ENCODE results near the gene BOC.

BOC gene

DNA sequence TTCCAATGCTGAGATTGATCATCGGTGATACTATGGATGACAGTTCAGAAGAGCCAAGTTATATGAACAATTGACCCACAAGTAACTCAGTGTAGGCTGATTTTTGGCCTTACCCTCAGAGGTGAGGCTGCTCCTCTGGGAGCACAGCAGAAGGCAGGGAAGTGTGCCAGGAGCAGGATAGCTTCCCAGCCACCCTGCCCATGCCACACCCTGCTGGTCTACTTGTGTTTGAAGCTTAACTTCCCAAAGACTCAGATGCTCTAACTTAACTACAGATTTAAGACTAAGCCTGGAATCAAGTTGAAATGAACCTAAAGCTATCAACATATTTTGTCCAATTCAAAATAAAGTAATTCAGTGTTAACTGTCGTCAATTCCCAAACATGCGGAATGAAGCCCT is 77.5 kb downstream of the BOC start:
- DNase-seq: no peak

DNA sequence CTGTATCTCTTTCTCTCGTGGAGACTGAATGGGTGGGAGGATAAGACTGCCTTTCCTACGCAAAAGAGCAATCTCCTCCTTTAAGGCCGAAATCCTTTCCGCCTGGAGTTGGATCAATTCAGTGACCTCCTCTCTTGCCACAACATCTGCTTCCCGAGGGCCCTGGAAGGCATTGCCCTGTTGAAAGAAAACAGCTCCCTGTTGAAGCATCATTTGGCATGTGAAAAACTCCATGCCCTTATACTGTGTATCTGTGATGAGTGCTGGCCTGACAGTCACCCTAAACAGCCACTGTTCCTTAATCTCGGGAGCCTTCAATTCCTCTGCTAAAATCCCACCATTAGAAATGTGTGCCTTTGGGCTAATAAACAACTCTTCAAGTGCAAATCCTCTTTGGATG is 80.2 kb downstream of the BOC start:
- no peak for DNase-seq

DNA sequence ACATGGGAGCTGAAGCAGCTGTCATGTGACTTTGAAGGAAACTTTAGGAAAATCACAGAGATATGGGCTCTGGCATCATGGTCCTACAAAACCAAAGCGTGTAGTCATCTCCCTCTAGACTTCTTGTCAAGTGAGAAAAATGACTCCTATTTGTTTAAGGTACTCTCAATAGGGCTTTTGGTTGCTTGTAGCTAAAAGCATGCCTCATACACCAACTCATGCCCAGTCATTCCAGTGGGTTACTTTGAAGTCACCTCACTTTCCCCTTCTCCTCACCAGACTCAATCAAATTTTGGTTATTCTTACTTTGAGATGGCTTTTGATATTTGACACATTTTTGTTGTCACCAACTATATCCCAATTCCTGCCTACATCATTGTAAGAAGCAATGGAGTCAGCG is 81.6 kb downstream of the BOC start:
- no peak for DNase-seq

DNA sequence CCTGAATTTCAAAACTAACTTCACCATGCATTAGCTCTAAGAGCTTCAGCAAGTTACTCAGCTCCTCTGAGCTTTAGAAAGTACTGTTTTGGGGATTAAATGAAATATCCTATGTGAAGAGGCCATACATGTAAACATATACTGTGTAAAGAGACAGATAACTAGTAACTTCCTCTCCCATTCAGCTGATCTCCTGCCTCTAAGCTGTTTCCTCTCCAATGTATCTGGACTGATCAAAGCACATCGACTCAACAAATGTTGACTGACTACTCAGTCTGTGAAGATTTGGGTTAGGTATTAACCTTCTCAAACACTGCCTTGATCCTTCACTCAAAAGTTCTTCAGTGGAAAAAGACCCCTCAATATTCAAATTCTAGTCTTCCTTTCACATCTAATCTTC is 82.0 kb downstream of the BOC start:
- DNase-seq: no peak

DNA sequence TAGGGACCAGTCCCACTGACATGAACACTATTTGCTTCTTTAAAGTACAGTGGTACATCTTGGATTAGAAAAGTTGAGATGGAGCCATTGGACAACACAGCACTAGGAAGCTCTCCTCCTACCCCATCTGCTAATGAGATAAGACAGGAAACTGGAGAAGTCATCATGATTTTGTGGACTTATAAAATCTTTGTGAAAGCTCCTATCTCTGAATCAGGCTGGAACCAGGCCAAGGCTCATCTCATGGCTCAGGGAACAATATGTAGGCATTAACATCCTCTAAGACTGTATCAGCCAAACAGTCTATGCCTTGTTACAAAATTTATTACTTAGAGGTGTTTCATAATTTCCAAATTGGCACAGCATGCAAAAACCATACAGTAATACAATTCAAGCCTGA is 84.1 kb downstream of the BOC start:
- DNase-seq: no peak

DNA sequence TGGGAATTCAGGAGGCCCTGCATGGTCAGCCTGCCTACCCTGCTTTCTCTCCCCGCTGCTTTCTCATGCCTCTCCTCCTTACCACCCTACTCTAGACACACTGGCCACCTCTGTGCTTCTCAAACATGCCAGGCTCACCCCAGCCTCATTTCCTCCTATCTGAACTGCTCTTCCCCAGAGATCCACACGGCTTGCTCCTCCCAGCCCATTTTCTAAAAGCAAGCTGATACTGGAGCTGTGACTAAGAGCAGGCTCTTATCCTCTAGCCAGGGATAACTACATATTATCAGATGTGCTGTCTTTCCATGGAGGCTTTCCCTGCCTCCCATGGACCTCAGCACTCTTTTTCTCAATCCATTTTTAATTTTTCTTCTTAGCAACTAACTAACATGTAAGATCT is 85.9 kb downstream of the BOC start:
- DNase-seq: no peak

DNA sequence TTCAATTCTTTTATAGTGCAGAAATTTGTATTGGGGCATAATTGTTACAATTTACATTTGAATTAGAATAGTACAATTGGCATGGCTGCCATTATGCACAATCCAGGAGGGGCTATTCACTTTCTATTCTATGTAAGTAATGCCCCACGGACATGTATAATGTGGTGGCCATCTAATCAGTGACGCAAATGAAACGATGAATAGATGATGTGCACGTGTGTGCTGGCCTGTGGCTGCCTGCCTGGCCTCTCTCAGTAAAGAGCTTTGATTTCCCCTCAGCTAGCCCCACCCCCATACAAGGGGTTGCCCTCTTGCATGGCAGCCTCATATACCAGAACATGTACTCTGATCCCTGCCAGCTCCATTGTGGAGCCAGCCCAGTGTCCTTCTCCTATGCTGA is 86.5 kb downstream of the BOC start:
- no peak for DNase-seq

DNA sequence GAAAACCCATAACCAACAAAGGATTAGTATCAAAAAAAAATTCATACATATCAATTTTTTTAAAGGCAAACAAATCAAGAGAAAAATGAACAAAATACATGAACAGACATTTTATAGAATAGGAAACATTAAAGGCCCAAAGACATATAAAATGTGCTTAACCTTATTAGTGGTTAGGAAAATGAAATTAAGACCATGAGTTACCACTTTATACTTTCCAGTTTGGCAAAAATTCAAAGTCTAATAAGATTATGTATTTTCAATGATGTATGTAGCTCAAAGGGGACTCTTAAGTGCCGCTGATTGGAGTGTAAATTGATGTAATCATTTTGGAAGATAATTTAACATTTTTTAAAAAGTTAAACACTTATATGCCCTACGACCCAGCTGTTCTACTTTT is 89.2 kb downstream of the BOC start:
- DNase-seq: no peak

DNA sequence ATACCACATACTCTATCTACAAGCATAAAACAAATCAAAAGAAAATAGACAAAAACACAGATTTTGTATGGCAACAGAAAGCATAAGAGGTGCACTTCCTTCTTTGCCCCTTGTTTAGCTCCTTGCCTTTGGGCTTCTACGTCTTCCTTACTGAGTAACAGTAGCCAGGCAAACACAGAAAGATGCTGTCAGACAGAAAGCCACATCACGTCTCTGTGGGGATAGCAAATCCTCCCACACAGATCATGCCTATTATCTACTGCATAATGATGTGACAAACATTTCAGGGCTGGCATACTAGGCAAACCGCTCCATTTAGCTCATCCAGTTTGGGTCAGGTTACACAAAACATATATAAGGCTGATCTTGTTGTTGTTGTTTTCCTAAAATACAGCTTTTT is 92.7 kb downstream of the BOC start:
- DNase-seq: no peak

DNA sequence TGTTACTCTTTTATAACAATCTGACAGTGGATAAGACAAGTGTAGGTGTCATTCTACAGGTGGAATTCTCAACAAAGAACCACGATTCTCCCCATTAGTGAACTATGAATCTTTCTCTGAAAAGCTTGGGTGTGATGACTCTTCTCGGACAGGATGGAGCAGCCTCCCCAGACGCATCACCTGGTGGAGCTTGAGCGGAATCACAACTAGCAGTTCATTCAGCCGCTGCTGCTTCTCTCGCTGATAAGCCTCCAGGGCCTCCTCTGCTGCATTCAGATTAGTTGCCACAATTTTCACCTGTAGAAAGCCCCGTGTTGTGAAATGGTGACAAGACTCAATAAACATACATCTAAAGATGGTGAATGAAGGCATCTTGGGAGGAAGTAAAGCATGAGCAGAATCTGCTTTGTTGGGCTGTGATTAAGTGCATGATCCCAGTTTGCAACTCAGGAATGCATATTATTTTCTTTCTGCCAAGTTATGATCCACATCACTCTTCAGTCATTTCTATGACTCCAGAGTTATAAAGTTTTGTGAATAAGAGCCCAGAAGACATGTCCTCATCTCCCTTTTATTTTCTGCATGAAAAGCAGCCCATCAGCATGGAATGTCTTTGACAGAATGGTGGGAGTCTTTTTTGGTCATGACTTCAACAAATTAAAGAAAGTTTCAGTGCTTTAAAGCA is 93.6 kb downstream of the BOC start:
- no peak for DNase-seq

DNA sequence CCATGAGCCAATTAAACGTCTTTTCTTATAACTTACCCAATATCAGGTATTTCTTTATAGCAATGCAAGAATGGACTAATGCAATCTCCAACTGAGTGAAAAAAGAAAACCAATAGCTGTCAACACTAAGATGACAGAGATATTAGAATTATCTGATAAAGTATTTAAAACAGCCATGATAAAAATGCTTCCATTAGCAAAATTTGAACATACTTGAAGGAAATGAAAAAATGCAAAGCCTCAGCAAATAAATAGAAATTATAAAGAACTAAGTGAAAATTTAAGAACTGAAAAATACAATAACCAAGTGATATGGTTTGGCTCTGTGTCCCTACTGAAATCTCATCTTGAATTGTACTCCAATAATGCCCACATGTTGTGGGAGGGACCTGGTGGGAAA is 99.6 kb downstream of the BOC start:
- no peak for DNase-seq

DNA sequence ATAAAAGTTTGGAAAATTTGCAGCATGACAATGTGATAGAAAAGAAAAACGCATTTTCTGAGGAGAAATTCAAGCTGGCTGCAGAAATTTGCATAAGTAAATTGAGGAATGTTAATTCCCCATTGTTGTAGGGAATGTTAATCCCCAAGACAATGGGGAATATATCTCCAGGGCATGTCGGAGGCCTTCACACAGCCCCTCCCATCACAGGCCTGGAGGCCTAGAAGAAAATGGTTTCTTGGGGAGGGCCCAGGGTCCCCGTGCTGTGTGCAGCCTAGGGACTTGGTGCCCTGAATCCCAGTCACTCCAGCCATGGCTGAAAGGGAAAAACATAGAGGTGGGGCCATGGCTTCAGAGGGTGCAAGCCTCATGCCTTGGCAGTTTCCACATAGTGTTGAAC is 101.1 kb downstream of the BOC start:
- no peak for DNase-seq

DNA sequence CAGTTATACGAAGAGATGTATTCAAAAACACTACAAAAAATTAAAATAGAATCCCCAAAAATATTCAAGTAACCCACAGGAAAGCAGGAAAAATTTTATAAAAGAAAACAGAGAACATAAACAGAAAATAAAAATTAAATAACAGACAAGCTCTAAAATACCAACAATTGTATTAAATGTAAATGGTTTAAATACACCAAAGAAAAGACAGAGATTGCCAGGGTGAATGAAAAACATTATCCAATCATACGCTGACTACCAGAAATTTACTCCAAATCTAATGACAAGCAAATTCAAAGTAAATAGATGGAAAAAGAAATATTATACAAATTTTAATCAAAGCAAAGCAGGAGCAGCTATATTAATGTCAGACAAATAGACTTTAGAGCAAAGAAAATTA is 103.6 kb downstream of the BOC start:
- no peak for DNase-seq

DNA sequence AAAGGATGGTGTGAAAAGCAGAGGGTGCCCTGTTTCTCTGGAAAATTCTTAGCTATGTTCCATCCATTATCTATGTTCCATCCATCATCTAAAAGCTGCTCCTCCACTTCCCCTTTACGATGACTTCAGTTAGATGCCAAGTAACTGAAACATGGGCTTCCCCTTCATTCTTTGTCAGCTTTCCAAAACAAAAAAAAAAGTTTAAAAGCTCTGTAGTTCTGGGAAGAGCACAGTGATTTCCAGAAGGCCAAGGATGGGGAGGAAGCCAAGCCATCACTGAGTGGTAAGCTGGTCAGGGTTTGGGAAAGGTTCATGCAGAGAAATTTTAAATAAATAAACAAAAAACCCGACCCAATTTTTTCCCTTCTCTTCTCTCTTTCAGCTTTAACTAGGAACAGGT is 118.4 kb downstream of the BOC start:
- no peak for DNase-seq

DNA sequence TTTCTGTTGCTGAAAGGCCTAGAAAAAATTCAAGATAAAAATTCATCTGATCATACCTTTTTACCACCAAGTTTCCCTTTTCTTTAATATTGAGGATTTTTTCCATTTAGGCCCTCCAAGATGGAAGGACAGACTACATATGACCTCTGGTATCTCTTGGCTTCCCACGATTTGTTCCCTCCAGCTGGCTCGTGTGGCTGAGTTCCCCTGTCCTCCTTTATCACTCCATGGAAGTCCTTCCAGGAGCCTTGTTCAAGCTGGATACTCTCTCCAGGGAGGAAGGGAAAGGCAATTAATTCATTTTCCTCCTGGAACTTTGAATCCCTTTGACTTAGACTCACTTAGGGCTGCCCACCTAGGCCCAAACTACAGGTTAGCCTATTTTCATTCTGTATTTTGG is 119.4 kb downstream of the BOC start:
- DNase-seq: no peak

DNA sequence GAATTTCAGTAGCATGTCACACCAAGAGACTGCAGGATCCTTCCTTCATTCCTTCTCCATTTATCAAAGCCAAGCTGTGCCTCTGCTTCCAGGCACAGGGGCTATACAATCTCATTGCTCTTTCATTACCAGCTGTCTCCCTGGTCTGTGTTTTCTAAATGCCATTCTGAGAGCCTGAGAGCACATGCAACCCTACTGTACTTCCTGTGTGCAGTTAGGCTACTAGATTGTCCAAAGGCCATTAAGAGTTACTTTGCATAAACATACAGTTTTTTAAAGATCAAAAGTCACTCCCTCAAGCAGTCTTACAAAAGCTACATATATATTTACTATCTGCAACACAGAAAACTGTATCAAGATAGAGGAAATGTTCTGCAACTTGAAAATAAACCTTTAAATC is 119.8 kb downstream of the BOC start:
- no peak for DNase-seq

Data from DMS79 treated with DMSO at 0.1 percent for 48 hours (cell line).